HG03196 (cell line): ENCODE measurements around the gene SLC37A1.
"Not testable (repeated sequence)": the region's sequence is repeated elsewhere in the genome, so short reads cannot be mapped to it uniquely, and the experiment has no call there.

Experiments used
- ATAC-seq: cut with Tn5 transposase; IDR thresholded peaks from one replicate; pipeline ENCODE4 v1.9.1; 2021; ENCODE audit not compliant: unreplicated experiment

SLC37A1 gene

GRCh38 chr21:42614811-42615351 is 101.2 kb downstream of the SLC37A1 start:
- no peak for ATAC-seq

- ATAC-seq, result not testable (repeated sequence)
These were observed 101.7 kb downstream of the SLC37A1 start for GRCh38 chr21:42615377-42615776.

GRCh38 chr21:42615924-42616323 is 102.3 kb downstream of the SLC37A1 start:
- no peak for ATAC-seq

GRCh38 chr21:42616446-42616845 is 102.8 kb downstream of the SLC37A1 start:
- ATAC-seq, result no peak

GRCh38 chr21:42616941-42617340 is 103.3 kb downstream of the SLC37A1 start:
- no peak for ATAC-seq

GRCh38 chr21:42617486-42617885 is 103.8 kb downstream of the SLC37A1 start:
- ATAC-seq, result no peak

GRCh38 chr21:42618707-42619102 is 105.1 kb downstream of the SLC37A1 start:
- no peak for ATAC-seq

- ATAC-seq, result no peak
These were observed 105.5 kb downstream of the SLC37A1 start for GRCh38 chr21:42619166-42619565.

- ATAC-seq, result no peak
These were observed 106.2 kb downstream of the SLC37A1 start for GRCh38 chr21:42619841-42620240.

GRCh38 chr21:42621166-42621818 is 107.6 kb downstream of the SLC37A1 start:
- no peak for ATAC-seq

GRCh38 chr21:42621819-42622177 is 108.1 kb downstream of the SLC37A1 start:
- no peak for ATAC-seq

GRCh38 chr21:42622284-42622683 is 108.6 kb downstream of the SLC37A1 start:
- ATAC-seq, result no peak

GRCh38 chr21:42623694-42624093 is 110.0 kb downstream of the SLC37A1 start:
- no peak for ATAC-seq

- ATAC-seq, result no peak
These were observed 110.6 kb downstream of the SLC37A1 start for GRCh38 chr21:42624095-42624790.

GRCh38 chr21:42624936-42625335 is 111.3 kb downstream of the SLC37A1 start:
- ATAC-seq, result no peak

GRCh38 chr21:42626171-42626570 is 112.5 kb downstream of the SLC37A1 start:
- ATAC-seq, result no peak

- no peak for ATAC-seq
These were observed 114.1 kb downstream of the SLC37A1 start for GRCh38 chr21:42627527-42628289.

GRCh38 chr21:42628466-42629061 is 114.9 kb downstream of the SLC37A1 start:
- not testable (repeated sequence) for ATAC-seq

- ATAC-seq, result no peak
These were observed 116.4 kb downstream of the SLC37A1 start for GRCh38 chr21:42629933-42630589.

GRCh38 chr21:42630626-42631025 is 117.0 kb downstream of the SLC37A1 start:
- no peak for ATAC-seq
